NCI-H748 (cell line): ENCODE data around the gene IL21R.

Experiments
- DNase-seq: peaks from one replicate; lab custom pipeline; 2025; ENCODE audit not compliant: unreplicated experiment; lab: John Stamatoyannopoulos, UW

The IL21R gene

DNA sequence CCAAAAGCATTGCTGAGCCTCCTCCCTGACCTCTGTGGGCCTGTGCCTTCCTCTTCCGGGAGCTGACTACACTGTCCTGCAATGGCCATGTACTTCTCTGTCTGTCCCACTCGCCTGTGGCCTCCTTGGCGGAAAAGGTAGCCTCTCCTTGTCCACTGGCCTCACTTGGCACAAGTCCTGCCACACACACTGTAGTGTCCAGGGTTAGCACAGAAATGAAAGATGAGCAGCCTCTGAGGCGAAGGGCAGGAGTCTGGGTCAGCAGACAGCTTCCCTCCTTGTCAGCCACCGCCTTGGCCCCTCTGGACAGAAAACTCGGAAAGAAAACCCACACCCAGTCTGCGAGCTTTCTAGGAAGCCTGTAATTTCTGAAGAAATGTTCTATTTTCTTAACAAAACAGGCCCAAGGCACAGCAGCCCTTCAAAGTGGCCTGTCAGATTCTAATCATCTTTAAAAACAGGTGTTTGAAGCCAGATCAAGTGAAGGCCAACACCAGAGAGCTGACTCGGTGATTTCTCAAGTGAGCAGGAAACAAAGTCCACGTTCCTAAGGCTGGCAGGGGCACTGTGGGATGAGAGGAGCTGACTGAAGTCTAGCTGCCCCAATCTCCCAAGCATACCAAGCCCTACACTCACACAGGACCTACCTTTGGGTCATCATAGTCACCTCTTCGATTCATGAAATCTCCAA lies 80.6 kb downstream of the IL21R start:
- no peak for DNase-seq

DNA sequence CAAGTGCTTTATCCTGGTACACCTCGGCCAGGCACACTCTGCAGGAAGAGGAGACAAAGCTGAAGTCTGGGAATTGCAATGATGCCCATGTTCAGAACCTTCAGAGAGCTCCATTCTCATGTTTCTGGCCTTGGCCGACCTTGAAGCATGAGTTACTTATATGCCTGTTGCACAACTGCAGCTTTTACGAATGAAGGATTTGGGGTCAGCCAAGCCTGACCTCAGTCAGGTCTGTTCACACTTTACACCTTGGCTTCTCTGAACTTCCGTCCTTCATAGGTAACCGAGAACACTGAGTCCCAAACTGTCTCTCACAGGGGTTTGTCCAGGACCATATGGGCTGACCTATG lies 81.1 kb downstream of the IL21R start:
- DNase-seq = no peak

DNA sequence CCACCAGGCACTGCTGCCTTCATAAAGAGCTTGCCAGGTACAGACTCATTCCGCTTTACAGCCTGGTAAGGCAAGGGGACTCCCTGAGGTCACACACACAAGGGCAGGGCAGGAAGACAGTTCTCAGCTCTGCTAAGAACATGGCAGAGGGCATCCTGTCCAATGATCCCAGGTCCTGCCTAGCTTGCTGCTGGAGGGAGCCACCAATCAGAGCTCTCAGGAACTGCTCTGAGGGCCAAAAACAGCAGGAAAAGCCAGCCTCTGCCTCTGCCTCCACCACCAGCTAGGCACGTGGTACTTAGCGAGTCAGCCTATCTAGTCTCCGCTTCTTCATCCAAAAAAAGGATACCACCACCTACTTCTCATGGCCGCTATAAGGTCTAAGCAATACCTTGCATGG lies 81.7 kb downstream of the IL21R start:
- DNase-seq = no peak

DNA sequence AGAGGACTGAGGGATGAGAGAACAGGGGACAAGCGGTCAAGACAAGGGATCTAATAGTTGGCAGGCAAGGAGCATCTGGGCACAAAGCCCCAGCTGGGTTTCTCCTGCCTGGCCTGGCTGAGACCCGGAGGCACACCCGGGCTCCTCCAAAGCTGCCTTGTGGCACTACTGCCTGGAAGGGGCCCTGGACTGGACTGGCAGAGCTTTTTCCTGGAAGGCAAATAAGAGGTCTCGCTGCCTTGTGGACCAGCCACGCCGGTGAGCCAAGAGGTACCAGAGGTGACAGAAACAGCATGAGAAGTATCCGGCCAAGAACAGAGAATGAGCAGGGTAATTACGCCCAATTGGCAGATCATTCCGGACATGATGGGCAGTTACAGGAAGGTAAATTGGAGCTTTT lies 83.2 kb downstream of the IL21R start:
- no peak for DNase-seq

DNA sequence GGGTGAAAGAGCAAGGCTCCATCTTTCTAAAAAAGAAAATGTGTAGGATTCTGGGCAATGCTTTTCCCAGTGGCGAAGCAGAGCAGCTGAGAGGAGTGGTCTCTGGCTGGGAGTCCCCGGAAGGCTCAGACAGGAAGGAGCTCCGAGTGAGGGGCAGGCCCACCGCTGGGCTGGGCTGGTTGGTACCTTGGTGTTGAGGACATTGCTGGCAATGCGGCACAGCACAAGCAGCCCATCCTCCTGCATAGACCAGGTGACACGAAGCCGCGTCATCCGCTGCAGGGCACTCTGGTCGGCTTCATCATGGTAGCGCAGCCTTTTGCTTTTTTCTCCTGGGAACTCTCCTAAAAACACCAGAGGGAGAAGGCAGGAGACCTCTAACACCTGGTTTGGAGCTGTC lies 83.8 kb downstream of the IL21R start:
- DNase-seq = no peak

DNA sequence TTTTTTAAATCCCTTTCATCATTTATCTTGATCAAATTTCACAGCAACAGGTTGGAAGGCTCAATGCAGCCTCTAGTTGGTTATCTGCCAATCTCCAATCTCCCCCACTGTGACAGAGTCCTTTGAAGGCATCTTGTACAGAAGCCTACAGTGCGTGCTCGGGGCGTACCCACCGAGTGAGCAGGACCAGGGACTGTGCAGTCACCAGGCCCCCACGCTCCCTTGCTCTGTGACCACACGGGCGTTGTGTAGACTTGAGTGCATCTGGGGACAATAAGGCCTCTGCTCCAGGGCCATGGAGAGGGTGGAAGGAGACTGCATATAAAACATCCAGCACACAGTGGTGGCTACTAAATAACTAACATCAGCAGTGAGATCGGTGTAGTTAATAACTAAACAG lies 84.4 kb downstream of the IL21R start:
- no peak for DNase-seq

DNA sequence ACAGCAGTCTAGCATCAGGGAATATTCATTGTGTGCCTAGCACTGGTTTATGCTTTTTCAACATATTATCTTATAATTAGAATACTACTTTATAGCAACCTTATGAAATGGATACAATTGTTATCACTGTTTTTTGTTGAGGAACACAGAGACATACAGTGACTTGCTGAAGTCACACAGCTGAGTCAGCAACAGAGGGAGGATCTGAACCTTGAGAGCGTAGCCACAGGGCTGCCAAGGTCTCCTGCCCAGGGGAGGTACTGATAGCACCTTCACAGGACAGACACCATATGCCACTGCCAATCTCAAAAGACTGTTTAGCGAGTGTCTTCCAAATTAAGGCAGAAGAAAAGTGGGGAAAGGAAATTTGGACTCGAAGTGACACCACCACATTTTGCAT lies 84.8 kb downstream of the IL21R start:
- no peak for DNase-seq

DNA sequence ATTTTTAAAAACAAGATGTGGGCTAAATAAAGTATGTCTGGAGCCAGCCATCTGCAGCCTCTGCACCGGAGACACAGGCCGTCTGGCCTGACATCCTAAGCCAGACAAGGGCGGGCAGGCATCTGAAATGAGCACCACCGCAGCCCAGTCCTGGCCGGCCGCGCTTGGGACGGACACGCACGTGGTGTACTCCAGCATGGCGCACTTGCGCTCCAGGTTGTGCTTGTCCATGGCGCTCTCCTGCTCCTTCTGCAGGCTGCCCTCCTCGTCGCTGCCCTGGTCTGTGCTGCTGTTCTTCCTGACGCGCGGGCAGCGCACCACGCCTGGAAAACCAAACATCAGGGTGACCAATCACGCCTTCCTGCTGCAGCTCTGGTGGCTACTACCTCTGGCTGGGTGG lies 87.4 kb downstream of the IL21R start:
- no peak for DNase-seq

DNA sequence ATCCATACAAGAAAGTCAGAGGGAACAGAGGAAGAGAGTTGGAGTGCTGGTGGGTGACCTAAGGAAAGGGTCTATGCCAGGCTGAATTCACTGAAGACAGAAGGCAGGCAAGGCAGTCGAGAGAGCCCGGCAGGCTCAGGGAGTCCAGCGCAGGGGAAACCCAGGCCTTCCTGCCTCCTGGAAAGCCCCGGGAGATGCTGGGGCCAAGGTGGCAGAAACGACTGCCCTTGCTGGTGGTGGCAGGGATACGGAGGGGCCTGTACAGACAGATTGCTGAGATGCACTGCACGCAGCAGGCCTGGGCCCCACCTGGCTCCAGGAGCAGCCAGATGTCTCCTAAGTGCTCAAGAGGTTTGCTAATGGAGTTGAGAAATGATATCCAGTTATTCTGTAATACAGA lies 87.9 kb downstream of the IL21R start:
- peak; percentile 19 for DNase-seq

DNA sequence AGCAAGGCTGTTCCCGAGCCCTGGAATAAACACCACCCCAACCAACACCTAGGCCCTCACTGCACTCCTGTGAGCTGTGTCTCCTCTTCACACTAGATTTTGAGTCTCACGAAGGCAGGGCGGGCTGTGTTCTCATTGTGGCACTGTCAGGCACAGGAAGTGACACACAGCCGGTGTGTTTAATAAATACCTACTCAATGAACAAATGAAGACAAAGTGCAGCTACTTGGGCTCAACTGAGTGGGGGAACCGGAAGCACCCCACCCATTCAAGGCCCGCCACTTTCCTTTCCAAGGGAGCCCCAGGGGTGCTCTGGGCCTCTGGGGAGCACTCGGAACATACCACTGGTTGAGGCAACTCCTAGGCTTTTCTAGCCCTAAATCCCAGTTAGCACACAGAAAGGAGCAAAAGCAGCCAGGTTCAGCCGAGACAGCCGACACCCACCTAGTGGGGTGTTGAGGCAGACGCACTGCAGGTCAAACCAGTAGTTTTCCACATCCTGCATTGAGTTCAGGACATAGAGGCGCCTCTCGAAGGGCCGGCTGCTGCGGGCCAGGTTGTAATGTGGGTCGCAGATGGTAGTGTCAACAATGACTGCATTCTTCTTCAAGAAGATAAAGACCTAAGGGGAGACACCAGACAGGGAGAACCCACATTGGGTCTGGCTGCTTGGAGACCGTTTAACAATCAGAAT lies 90.1 kb downstream of the IL21R start:
- DNase-seq = no peak

DNA sequence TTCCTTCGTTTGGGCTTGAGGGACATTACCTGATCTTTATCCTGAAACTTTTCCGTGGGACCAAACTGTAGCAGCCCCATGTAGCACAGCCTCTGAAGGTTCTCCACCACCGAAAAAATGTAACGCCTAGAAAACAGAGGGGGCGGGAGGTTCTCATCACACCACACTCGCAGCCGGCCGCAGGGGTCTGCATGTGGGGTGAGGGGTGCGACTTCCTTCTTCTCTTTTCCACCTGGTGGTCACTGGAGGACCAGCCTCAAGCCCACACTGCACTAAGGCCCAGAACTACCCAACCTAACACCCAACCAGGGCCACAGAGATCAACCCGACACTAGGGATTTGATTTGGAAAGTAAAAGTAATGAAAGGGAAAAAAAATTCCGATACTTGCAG lies 90.6 kb downstream of the IL21R start:
- DNase-seq = no peak

DNA sequence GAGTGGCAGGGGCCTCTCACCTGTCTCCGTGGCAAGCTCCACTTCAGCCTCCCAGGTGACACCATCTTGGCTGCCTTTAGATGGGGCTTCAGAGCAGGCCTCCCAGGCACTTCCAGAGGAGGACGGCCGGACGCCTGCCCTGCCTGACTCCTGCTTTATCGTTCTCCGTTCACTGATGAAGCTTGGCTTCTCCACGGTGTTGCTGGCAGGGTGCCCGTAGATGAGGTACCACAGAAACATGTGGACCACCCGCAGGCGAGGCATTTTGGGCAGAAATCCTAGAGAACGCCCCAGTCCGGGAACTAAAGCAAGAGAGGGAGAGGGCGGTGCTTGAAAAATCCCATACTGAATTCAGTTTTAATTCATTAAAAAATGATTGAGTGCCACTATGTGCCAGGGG lies 93.2 kb downstream of the IL21R start:
- no peak for DNase-seq

DNA sequence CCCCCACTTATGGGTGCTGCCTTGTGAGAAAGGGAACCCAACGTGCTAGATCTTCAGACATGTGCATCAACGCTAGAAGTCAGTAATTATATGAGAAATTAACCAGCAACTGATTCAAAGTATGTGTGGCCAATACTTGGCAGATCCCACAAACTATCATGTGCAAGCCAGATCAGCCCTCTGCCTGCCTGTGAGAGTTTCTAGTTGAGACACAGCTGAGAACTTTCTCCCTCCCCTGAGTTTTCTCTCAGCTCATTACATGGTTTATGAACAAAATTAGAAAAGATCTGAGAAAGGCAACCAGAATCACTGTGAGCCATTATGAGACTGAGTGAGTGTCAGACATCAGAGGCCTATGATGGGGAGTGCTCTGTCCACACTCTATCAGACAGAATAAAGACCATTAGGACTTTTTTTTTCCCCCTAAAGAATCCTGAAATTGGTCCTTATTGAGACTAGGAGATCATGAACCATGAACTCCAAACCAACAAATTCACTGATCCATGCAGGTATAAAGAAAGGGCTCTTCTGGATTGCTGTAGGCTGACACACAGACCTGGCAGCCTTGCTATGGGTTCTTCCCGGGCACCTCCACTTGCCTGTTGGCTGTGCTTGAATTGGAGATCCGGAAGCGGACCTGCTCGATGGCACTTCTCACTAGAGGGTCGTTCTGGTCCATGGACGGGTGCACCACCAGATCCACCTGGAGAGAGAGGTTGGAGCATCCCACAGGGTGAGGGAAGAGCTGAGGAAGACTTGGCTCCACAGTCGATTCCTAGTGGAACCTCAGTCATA lies 96.3 kb downstream of the IL21R start:
- no peak for DNase-seq

DNA sequence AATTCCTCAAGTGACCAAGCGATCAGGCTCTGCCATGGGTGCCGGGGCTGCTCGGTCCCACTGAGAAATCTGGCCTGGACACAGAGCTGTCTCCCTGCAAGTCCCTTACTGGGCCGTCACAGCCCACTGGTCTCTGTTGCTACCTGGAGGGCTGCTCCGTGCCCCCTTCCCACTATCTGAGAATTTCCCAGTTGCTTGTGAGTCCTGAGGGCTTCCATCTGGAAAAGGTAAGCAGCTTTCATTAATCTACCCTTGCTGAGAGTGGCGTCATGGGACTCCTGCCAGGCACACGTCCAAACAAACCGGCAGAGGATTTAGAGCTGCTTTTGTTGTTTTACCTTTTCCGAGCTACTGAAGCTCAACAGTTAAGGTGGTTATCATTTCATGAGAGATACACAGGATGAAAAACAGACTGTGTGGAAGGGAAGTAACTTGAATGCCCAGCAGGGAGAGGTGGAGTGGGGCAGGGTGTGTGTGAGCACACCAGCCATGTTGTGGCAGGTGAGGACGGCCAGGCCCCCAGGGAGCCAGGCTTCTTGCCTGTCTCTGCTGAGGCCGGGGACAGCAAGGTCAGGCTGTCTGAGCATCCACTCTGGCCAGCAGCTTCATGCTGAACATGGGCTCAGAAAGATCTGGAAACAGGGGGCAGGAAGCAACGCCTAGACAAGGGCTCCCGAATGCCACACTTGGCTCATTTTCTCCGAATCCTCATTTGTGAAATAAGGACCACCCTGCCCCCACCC lies 97.1 kb downstream of the IL21R start:
- DNase-seq = no peak

DNA sequence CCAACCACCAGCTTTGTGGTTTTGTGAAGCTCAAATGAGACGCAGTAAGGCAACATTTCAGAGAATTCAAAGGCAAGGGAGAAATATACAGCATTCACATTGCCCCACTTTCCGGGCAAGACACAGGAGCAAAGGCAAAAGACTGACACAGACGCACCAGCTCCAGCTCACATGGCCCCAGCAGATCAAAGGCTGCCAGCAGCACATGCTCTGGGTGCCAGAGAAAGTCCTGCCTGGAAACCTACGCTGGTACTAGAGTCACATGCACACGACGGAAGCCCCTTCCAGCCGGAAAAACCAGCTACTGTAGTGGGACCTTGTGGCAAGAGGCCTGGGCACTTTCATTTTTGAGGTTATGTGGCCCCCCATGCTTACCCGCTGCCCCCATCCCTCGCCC lies 97.7 kb downstream of the IL21R start:
- no peak for DNase-seq

DNA sequence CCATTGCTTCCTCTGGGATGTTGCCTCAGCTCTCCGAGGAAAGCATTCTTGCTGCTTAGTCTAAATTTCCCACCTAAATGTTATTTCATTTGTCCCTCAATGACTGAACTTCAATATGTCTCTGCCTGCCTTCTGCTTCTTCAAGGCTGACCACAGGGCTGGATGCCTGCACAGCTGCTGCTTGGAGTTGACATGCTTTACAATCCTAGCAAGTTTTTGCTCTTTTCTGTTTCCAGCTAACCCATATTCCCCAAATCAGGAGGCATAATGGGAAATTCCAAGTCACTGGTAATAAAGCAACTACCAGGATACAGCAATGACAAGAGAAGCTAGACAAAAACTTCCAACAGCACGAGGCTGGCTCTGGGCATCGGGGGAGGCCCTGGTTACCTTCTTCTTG lies 98.8 kb downstream of the IL21R start:
- DNase-seq = no peak
